ENCODE results near the gene SHROOM3. TPM values are rescaled to one million over a fixed set of nuclear protein-coding genes. Genes with fewer than 3 reads are reported as not detected.

SHROOM3 gene
- total and polyA plus RNA-seq, 10 donors: 0.37 to 23.9 (median 8.3) TPM

DNA sequence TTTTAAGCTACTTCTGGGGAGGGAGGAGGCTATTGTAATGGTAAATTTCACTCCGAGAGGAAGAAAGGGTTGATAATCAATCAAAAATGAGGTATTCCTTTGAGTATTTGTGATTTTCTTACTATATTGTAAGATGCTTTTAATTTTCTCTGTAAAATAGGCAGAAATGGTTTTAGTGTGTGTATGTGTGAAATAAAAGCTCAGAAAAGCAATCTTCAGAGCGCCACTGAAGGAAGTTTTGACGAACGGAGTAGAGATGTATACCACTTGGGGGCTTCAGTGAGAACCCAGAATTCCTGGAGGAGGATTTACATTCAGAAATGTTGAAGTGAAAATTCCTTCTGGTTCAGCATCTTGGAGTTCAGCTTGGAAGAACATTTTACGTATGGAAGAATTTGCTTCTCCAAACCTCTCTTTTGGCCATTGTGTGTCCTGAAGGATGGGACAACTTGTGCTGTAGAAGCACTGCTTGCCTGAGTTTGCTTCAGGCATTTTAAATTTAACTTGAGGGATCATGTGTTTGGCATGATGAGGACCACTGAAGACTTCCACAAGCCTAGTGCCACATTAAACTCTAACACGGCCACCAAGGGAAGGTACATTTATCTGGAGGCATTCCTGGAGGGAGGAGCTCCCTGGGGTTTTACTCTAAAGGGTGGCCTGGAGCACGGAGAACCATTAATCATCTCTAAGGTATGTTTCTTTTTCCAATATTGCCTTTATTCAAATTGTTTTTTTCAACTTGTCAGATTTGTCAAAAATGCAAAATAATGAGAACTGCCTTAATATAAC, 695 bp downstream of the SHROOM3 start:
- H3K4me1 ChIP-seq: peaks cover 0 to 14% (median 0%) of the 10 kb centered on the region in 6 donors
- DNase-seq: no peak
- H3K27ac ChIP-seq: no peak overlapping the region
- TF ChIP-seq POLR2A (IDR thresholded peaks at IDR 0.05) (no peak), CTCF (IDR thresholded peaks at IDR 0.05 in 8 of 11, conservative IDR thresholded peaks at IDR 0.05 in 3 of 11) (no peak), POLR2AphosphoS5 (IDR thresholded peaks at IDR 0.05) (no peak)
- peak overlapping the region in 3 of 8 donors; percentile 11 to 26 (median 20) for H3K4me3 ChIP-seq
- H3K36me3 ChIP-seq: no peaks in the 10 kb centered on the region
- intact Hi-C loops (cut with DNase I; ENCODE audit: low total_unique reads): loop anchor here (10.0 kb wide), 1 partner anchor 769 kb away; no protein-coding TSS in a partner anchor
- 43 to 61% (median 50%) methylated on average over 7 of the region's 7 CpGs for WGBS, 5 donors
- H3K9me3 ChIP-seq: no peaks in the 10 kb centered on the region
- peaks cover 0 to 18% (median 4%) of the 10 kb centered on the region in 7 donors for H3K27me3 ChIP-seq (replicated peaks in 1 of 7)

DNA sequence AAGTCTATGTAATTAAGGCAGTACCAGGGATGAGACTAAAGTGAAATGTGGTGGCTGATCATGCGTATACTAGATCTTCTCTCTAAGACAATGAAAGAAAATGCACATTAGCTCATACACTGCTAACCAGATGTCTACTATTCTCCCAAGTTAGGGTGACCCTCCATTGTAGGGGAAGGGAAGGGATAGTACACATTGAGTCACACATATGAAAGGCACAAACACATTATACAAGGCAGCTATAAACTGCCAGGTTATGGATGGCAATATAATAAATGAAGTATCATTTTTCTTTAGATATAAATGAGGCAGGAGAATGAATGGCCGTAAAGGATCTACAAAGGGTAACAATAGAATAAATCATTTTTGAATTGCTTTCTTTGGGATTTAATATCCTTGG, 4.5 kb downstream of the SHROOM3 start:
- Histone ChIP-seq H3K36me3 (no peaks in the 10 kb centered on the region), H3K9me3 (no peaks in the 10 kb centered on the region), H3K27ac (no peak overlapping the region), H3K27me3 (replicated peaks in 1 of 7) (peaks cover 0 to 18% (median 4%) of the 10 kb centered on the region in 7 donors), H3K4me1 (peaks cover 0 to 14% (median 0%) of the 10 kb centered on the region in 6 donors), H3K4me3 (no peak overlapping the region)
- intact Hi-C loops (cut with DNase I; ENCODE audit: low total_unique reads): loop anchor here (10.0 kb wide), 1 partner anchor 765 kb away; no protein-coding TSS in a partner anchor
- WGBS, 5 donors: 85 to 99% (median 95%) methylated on average over 2 of the region's 2 CpGs
- no peak for DNase-seq
- TF ChIP-seq CTCF (IDR thresholded peaks at IDR 0.05 in 8 of 11, conservative IDR thresholded peaks at IDR 0.05 in 3 of 11): no peak
- TF ChIP-seq POLR2AphosphoS5 (IDR thresholded peaks at IDR 0.05): no peak
- no peak for TF ChIP-seq POLR2A (IDR thresholded peaks at IDR 0.05)

GRCh38 chr4:76441881-76442280, 6.9 kb downstream of the SHROOM3 start:
- no peak for DNase-seq
- 81 to 94% (median 88%) methylated on average over 9 of the region's 9 CpGs for WGBS, 5 donors
- H3K4me3 ChIP-seq: no peak overlapping the region

More at GRCh38 chr4:76441881-76442280, 6.9 kb downstream of the SHROOM3 start:
- no peak overlapping the region for H3K27ac ChIP-seq
- H3K27me3 ChIP-seq (replicated peaks in 1 of 7): no peaks in the 10 kb centered on the region
- H3K4me1 ChIP-seq: no peaks in the 10 kb centered on the region
- intact Hi-C loops (cut with DNase I; ENCODE audit: low total_unique reads): no loop called here
- H3K36me3 ChIP-seq: no peaks in the 10 kb centered on the region
- TF ChIP-seq POLR2AphosphoS5 (IDR thresholded peaks at IDR 0.05): no peak
- TF ChIP-seq POLR2A (IDR thresholded peaks at IDR 0.05): no peak
- no peak for TF ChIP-seq CTCF (IDR thresholded peaks at IDR 0.05 in 8 of 11, conservative IDR thresholded peaks at IDR 0.05 in 3 of 11)
- no peaks in the 10 kb centered on the region for H3K9me3 ChIP-seq
